Panc1 (cell line): Measurements from ENCODE around the gene LDLRAD4. TPM values are rescaled to one million over a fixed set of nuclear protein-coding genes. Genes with fewer than 3 reads are reported as not detected.

Source experiments
- ATAC-seq: fragments of 200-7000 bp; cut with Tn5 transposase; 2 replicates; pipeline ENCODE4 v1.9.1; 2020; ENCODE audit warnings: mild to moderate bottlenecking, moderate library complexity
- BruUV-seq: library from RNA; stranded (reverse); fragments of 400-500 nt; replicated peaks from 2 replicates; lab custom pipeline; 2021; lab: Mats Ljungman, UMichigan
- CTCF ChIA-PET: fragments of 300-600 bp; sonication (Branson Sonifier 250); formaldehyde crosslinking; loops from one replicate; lab custom pipeline; 2022; ENCODE audit warnings: antibody characterized with exemption; lab: Charles Lee
- POLR2A ChIA-PET: fragments of 300-600 bp; sonication (Branson Sonifier 250); formaldehyde crosslinking; loops from one replicate; lab custom pipeline; 2022; ENCODE audit warnings: antibody characterized with exemption; lab: Charles Lee
- DNase-seq: peaks from one replicate; pipeline ENCODE4 v3.0.0-alpha.2; 2010; ENCODE audit warnings: low read depth, low spot score
- H3K27ac ChIP-seq: 2 replicates; pipeline ENCODE4 v1.5.1; 2011; ENCODE audit warnings: mild to moderate bottlenecking, low read length, inconsistent platforms
- H3K27me3 ChIP-seq: fragments of 200-500 bp; sonication (Bioruptor generic); 2 replicates; pipeline ENCODE4 v1.6.0; 2014; ENCODE audit warnings: low read length, inconsistent platforms; ENCODE audit not compliant: control insufficient read depth, insufficient read depth
- H3K36me3 ChIP-seq: fragments of 200-500 bp; sonication (Bioruptor generic); 2 replicates; pipeline ENCODE4 v1.5.1; 2014; ENCODE audit warnings: inconsistent platforms, mild to moderate bottlenecking, low read length, moderate library complexity; ENCODE audit not compliant: control insufficient read depth, insufficient read depth
- H3K4me1 ChIP-seq: 2 replicates; pipeline ENCODE4 v1.5.1; 2011; ENCODE audit warnings: inconsistent platforms, mild to moderate bottlenecking, low read length, moderate library complexity; ENCODE audit not compliant: control insufficient read depth, insufficient read depth
- H3K4me3 ChIP-seq, 2 experiments: 2 replicates each; pipeline ENCODE4 v1.5.1; 2011 to 2012; ENCODE audit warnings: low read depth in 2 of 2, low read length in 2 of 2, mild to moderate bottlenecking in 2 of 2, inconsistent platforms in 1 of 2, moderate library complexity in 1 of 2
- H3K9me3 ChIP-seq: fragments of 200-500 bp; sonication (Bioruptor generic); 2 replicates; pipeline ENCODE4 v1.5.1; 2014; ENCODE audit warnings: low read depth, mild to moderate bottlenecking, inconsistent platforms, low read length, moderate library complexity; ENCODE audit not compliant: control insufficient read depth, insufficient read depth
- CTCF ChIP-seq: fragments of 450-650 bp; IDR thresholded peaks from 2 replicates; pipeline ENCODE4 v1.5.1; 2017; ENCODE audit warnings: mild to moderate bottlenecking
- POLR2AphosphoS5 ChIP-seq: IDR thresholded peaks from 2 replicates; pipeline ENCODE4 v1.6.1; 2012; ENCODE audit warnings: mild to moderate bottlenecking, low read depth, low read length, moderate library complexity
- REST ChIP-seq, 2 experiments: IDR thresholded peaks; 2 replicates each; pipeline ENCODE4 v1.6.1; 2011 to 2012; ENCODE audit warnings: low read depth in 2 of 2, control low read depth in 1 of 2, low read length in 1 of 2, mild to moderate bottlenecking in 1 of 2, moderate library complexity in 1 of 2; ENCODE audit not compliant: insufficient read depth in 1 of 2
- SIN3A ChIP-seq: IDR thresholded peaks from 2 replicates; pipeline ENCODE4 v1.6.1; 2012; ENCODE audit warnings: low read depth, mild to moderate bottlenecking, low read length, moderate library complexity, borderline replicate concordance; ENCODE audit not compliant: insufficient read depth
- TCF7L2 ChIP-seq: IDR thresholded peaks from 2 replicates; pipeline ENCODE4 v1.6.1; 2011; ENCODE audit warnings: mild to moderate bottlenecking, low read depth, low read length, inconsistent platforms
- in situ Hi-C: cut with HindIII; loops from 2 replicates; pipeline ENCODE4 v1.10.0; 2016; ENCODE audit warnings: low sequenced_read_pairs, low pct_unique_long_range_greater_than_20kb
- intact Hi-C: fragments of 100-400 bp; cut with micrococcal nuclease; formaldehyde crosslinking; loops from one replicate; pipeline ENCODE4 v1.10.0; 2022; ENCODE audit not compliant: unreplicated experiment
- total RNA-seq: library from RNA; stranded (reverse); gene quantifications from one replicate; pipeline ENCODE4 v1.2.1, GENCODE V29; 2021; ENCODE audit not compliant: unreplicated experiment

Gene LDLRAD4
- total RNA-seq, 1 experiment from 2014 or later = 0.28 TPM

GRCh38 chr18:13379062-13379865, 160.7 kb downstream of the LDLRAD4 start:
- DNase-seq (no peak), ATAC-seq (no peak)
- TF ChIP-seq REST (IDR thresholded peaks at IDR 0.05; ENCODE audit: insufficient read depth in 1 of 2, low read depth in 2 of 2, low read length in 1 of 2) (no peak), CTCF (no peak), SIN3A (no peak)
- H3K4me1 ChIP-seq = no peaks in the 10 kb centered on the region
- H3K27me3 ChIP-seq = no peaks in the 10 kb centered on the region
- no TSS peak for BruUV-seq
- intact Hi-C loops (no loop called here), in situ Hi-C loops (no loop called here)
- H3K36me3 ChIP-seq = no peaks in the 10 kb centered on the region
- POLR2A ChIA-PET = no interaction called here
- H3K4me3 ChIP-seq = no peak overlapping the region
- H3K9me3 ChIP-seq = no peaks in the 10 kb centered on the region
- H3K27ac ChIP-seq = no peak overlapping the region
- CTCF ChIA-PET = no interaction called here

GRCh38 chr18:13379930-13380690, 161.6 kb downstream of the LDLRAD4 start:
- Histone ChIP-seq H3K4me3 (no peak overlapping the region), H3K27me3 (no peaks in the 10 kb centered on the region), H3K36me3 (no peaks in the 10 kb centered on the region), H3K27ac (no peak overlapping the region), H3K4me1 (no peaks in the 10 kb centered on the region), H3K9me3 (no peaks in the 10 kb centered on the region)
- BruUV-seq = no TSS peak
- in situ Hi-C loops (no loop called here), intact Hi-C loops (no loop called here)
- ChIA-PET CTCF (no interaction called here), POLR2A (no interaction called here)
- TF ChIP-seq CTCF = no peak
- no peak for TF ChIP-seq REST (IDR thresholded peaks at IDR 0.05; ENCODE audit: insufficient read depth in 1 of 2, low read depth in 2 of 2, low read length in 1 of 2)
- no peak for TF ChIP-seq TCF7L2
- no peak for TF ChIP-seq SIN3A
- no peak for TF ChIP-seq POLR2AphosphoS5
- no peak for ATAC-seq
- no peak for DNase-seq
